Panc1 (cell line): ENCODE results near the gene RUNX1. TPM values are rescaled to one million over a fixed set of nuclear protein-coding genes. Genes with fewer than 3 reads are reported as not detected.

ENCODE experiments used
- ATAC-seq: fragments of 200-7000 bp; cut with Tn5 transposase; 2 replicates; pipeline ENCODE4 v1.9.1; 2020; ENCODE audit warnings: mild to moderate bottlenecking, moderate library complexity
- BruUV-seq: library from RNA; stranded (reverse); fragments of 400-500 nt; replicated peaks from 2 replicates; lab custom pipeline; 2021; lab: Mats Ljungman, UMichigan
- CTCF ChIA-PET: fragments of 300-600 bp; sonication (Branson Sonifier 250); formaldehyde crosslinking; loops from one replicate; lab custom pipeline; 2022; ENCODE audit warnings: antibody characterized with exemption; lab: Charles Lee
- POLR2A ChIA-PET: fragments of 300-600 bp; sonication (Branson Sonifier 250); formaldehyde crosslinking; loops from one replicate; lab custom pipeline; 2022; ENCODE audit warnings: antibody characterized with exemption; lab: Charles Lee
- DNase-seq: peaks from one replicate; pipeline ENCODE4 v3.0.0-alpha.2; 2010; ENCODE audit warnings: low read depth, low spot score
- H3K27ac ChIP-seq: 2 replicates; pipeline ENCODE4 v1.5.1; 2011; ENCODE audit warnings: mild to moderate bottlenecking, low read length, inconsistent platforms
- H3K27me3 ChIP-seq: fragments of 200-500 bp; sonication (Bioruptor generic); 2 replicates; pipeline ENCODE4 v1.6.0; 2014; ENCODE audit warnings: low read length, inconsistent platforms; ENCODE audit not compliant: control insufficient read depth, insufficient read depth
- H3K36me3 ChIP-seq: fragments of 200-500 bp; sonication (Bioruptor generic); 2 replicates; pipeline ENCODE4 v1.5.1; 2014; ENCODE audit warnings: inconsistent platforms, mild to moderate bottlenecking, low read length, moderate library complexity; ENCODE audit not compliant: control insufficient read depth, insufficient read depth
- H3K4me1 ChIP-seq: 2 replicates; pipeline ENCODE4 v1.5.1; 2011; ENCODE audit warnings: inconsistent platforms, mild to moderate bottlenecking, low read length, moderate library complexity; ENCODE audit not compliant: control insufficient read depth, insufficient read depth
- H3K4me3 ChIP-seq, 2 experiments: 2 replicates each; pipeline ENCODE4 v1.5.1; 2011 to 2012; ENCODE audit warnings: low read depth in 2 of 2, low read length in 2 of 2, mild to moderate bottlenecking in 2 of 2, inconsistent platforms in 1 of 2, moderate library complexity in 1 of 2
- H3K9me3 ChIP-seq: fragments of 200-500 bp; sonication (Bioruptor generic); 2 replicates; pipeline ENCODE4 v1.5.1; 2014; ENCODE audit warnings: low read depth, mild to moderate bottlenecking, inconsistent platforms, low read length, moderate library complexity; ENCODE audit not compliant: control insufficient read depth, insufficient read depth
- CTCF ChIP-seq: fragments of 450-650 bp; IDR thresholded peaks from 2 replicates; pipeline ENCODE4 v1.5.1; 2017; ENCODE audit warnings: mild to moderate bottlenecking
- POLR2AphosphoS5 ChIP-seq: IDR thresholded peaks from 2 replicates; pipeline ENCODE4 v1.6.1; 2012; ENCODE audit warnings: mild to moderate bottlenecking, low read depth, low read length, moderate library complexity
- REST ChIP-seq, 2 experiments: IDR thresholded peaks; 2 replicates each; pipeline ENCODE4 v1.6.1; 2011 to 2012; ENCODE audit warnings: low read depth in 2 of 2, control low read depth in 1 of 2, low read length in 1 of 2, mild to moderate bottlenecking in 1 of 2, moderate library complexity in 1 of 2; ENCODE audit not compliant: insufficient read depth in 1 of 2
- SIN3A ChIP-seq: IDR thresholded peaks from 2 replicates; pipeline ENCODE4 v1.6.1; 2012; ENCODE audit warnings: low read depth, mild to moderate bottlenecking, low read length, moderate library complexity, borderline replicate concordance; ENCODE audit not compliant: insufficient read depth
- TCF7L2 ChIP-seq: IDR thresholded peaks from 2 replicates; pipeline ENCODE4 v1.6.1; 2011; ENCODE audit warnings: mild to moderate bottlenecking, low read depth, low read length, inconsistent platforms
- in situ Hi-C: cut with HindIII; loops from 2 replicates; pipeline ENCODE4 v1.10.0; 2016; ENCODE audit warnings: low sequenced_read_pairs, low pct_unique_long_range_greater_than_20kb
- intact Hi-C: fragments of 100-400 bp; cut with micrococcal nuclease; formaldehyde crosslinking; loops from one replicate; pipeline ENCODE4 v1.10.0; 2022; ENCODE audit not compliant: unreplicated experiment
- total RNA-seq: library from RNA; stranded (reverse); gene quantifications from one replicate; pipeline ENCODE4 v1.2.1, GENCODE V29; 2021; ENCODE audit not compliant: unreplicated experiment

RUNX1 gene
- total RNA-seq, 1 experiment from 2014 or later: 22.4 TPM

GRCh38 chr21:34988625-34989024, 60.5 kb downstream of the RUNX1 start:
- ATAC-seq: no peak
- POLR2A ChIA-PET: no interaction called here
- DNase-seq: no peak

GRCh38 chr21:34988139-34988538, 61.0 kb downstream of the RUNX1 start:
- in situ Hi-C loops: no loop called here
- intact Hi-C loops: no loop called here
- TF ChIP-seq REST (IDR thresholded peaks at IDR 0.05; ENCODE audit: insufficient read depth in 1 of 2, low read depth in 2 of 2, low read length in 1 of 2) (no peak), SIN3A (no peak), TCF7L2 (no peak), CTCF (no peak), POLR2AphosphoS5 (no peak)
- Histone ChIP-seq H3K4me3 (no peak overlapping the region), H3K4me1 (no peaks in the 10 kb centered on the region), H3K27ac (no peak overlapping the region), H3K36me3 (no peaks in the 10 kb centered on the region), H3K9me3 (no peaks in the 10 kb centered on the region), H3K27me3 (no peaks in the 10 kb centered on the region)
- ATAC-seq (no peak), DNase-seq (no peak)
- CTCF ChIA-PET: no interaction called here
- POLR2A ChIA-PET: no interaction called here
- BruUV-seq: no TSS peak

More at GRCh38 chr21:34988625-34989024, 60.5 kb downstream of the RUNX1 start:
- Histone ChIP-seq H3K4me3 (no peak overlapping the region), H3K9me3 (no peaks in the 10 kb centered on the region), H3K27ac (no peak overlapping the region), H3K4me1 (no peaks in the 10 kb centered on the region), H3K36me3 (no peaks in the 10 kb centered on the region), H3K27me3 (no peaks in the 10 kb centered on the region)
- TF ChIP-seq POLR2AphosphoS5 (no peak), SIN3A (no peak), CTCF (no peak), REST (IDR thresholded peaks at IDR 0.05; ENCODE audit: insufficient read depth in 1 of 2, low read depth in 2 of 2, low read length in 1 of 2) (no peak), TCF7L2 (no peak)
- intact Hi-C loops (no loop called here), in situ Hi-C loops (no loop called here)
- BruUV-seq: no TSS peak
- CTCF ChIA-PET: no interaction called here
